HG03196 (cell line): ENCODE data around the gene BLCAP.
"Not testable (repeated sequence)": the region's sequence is repeated elsewhere in the genome, so short reads cannot be mapped to it uniquely, and the experiment has no call there.

ENCODE experiments used
- ATAC-seq: cut with Tn5 transposase; IDR thresholded peaks from one replicate; pipeline ENCODE4 v1.9.1; 2021; ENCODE audit not compliant: unreplicated experiment

Gene BLCAP

DNA sequence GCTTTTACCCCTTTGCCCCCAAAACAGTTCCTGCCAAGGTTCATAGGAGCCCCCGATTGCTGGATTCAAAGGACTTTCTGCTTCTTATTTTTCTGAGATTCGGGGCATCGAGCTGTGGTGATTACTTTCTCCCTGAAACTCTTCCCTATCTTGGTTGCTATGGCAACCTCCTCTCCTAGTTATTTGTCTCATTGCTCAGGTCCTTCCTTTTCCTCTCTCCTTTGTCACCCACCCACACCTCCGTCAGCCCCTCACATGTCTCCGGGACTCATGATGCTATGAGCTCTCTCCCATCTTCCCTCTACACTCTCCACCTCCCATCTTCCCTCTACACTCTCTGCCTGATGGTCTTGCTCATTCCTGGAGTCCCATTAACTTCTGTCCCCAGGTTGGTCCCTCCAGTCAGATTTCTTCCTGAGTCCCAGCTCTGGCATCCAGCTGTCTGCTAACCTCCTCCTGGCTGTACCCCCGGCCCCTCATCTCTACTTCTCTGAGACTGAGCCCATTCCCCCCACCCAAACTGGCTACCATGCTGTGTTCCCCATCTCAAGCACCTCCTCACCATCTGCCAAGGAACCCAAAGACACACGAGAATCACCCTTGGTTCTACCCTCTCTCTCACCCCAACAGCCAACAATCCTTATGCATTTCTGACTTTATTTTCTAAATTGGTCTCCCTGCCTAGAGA is 36.9 kb downstream of the BLCAP start:
- no peak for ATAC-seq

DNA sequence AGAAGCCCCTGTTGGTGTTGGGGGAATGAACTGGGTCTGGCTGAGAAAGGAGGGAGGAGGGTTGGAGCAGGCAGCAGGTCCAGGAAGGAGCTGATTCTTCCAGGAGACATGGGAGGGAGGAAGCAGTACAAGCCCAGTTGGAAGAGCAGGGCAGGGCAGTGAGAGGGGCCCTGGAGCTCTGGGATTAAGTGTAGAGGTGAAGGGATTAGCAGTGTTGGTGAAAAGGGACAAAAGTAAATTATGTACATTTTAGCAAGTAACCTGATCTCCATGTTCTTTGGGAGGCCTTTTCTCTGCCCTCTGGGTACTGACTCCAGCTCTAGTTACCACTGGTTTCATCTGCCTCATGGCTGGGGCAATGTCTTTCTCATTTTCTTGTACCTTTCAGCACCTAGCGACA is 41.5 kb downstream of the BLCAP start:
- not testable (repeated sequence) for ATAC-seq

GRCh38 chr20:37484331-37484730 is 43.3 kb downstream of the BLCAP start:
- ATAC-seq = no peak

- no peak for ATAC-seq
Observed at GRCh38 chr20:37481610-37482009, 46.1 kb downstream of the BLCAP start.

GRCh38 chr20:37480919-37481318 is 46.8 kb downstream of the BLCAP start:
- no peak for ATAC-seq

- no peak for ATAC-seq
Observed at GRCh38 chr20:37479925-37480691, 47.6 kb downstream of the BLCAP start.

GRCh38 chr20:37479266-37479665 is 48.4 kb downstream of the BLCAP start:
- ATAC-seq = no peak

GRCh38 chr20:37477041-37477440 is 50.6 kb downstream of the BLCAP start:
- no peak for ATAC-seq

- no peak for ATAC-seq
Observed at GRCh38 chr20:37475252-37475651, 52.4 kb downstream of the BLCAP start.

DNA sequence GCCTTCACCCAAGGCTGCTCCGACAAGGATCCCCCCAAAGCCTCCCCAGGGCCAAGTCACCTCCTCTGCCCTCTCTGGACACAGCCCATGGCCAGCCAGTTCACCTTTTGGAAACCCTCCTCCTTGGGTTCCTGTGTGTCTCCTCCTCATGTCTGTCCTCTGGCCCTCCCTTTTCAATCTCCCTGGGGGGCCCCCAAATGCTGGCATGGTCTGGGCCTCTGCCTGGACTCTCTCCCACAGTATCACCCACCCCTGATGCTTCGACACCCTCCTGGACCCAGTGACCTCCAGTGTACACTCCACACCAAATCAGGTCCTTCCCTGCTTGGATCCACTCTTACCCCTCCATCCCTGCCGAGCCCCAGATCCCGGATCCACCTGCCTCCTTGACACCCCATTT is 53.3 kb downstream of the BLCAP start:
- no peak for ATAC-seq

DNA sequence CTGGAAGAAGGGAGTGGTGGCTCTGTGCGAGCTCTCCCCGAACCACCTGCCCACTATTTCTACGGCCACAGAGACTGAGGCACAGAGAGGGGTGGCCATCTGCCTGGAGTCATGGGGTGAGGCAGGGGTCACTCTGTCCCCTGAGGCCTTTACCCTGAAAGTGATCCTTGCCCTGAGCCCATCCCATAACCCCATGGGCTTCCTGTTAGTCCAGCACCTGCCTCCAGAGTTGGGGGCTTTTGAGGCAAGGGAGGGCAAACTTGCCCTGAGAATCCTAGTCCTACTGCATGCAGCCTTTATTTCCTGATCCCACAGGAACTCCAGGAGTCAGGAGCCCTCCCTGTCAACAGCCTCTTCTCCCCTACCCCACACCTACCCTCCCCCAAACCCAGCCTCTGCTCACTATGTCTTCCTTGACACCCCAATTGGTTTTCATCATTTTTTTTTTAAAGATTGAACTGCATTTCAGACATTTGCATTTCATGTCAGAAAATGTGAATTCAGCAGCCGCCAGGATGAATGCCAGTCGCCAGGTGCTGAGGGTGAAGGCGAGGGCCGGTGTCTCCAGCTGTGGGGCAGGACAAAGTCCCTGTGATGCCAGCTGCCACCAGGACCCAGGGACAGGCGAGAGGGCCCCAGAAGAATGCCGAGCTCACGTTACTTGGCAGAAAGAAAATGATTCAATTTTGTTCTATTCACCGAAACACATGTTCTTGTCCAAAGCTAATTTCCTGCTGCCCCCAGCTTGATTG is 54.3 kb downstream of the BLCAP start:
- ATAC-seq = no peak

- ATAC-seq = not testable (repeated sequence)
Observed at GRCh38 chr20:37472435-37472834, 55.2 kb downstream of the BLCAP start.

GRCh38 chr20:37471741-37472235 is 55.9 kb downstream of the BLCAP start:
- ATAC-seq = no peak

GRCh38 chr20:37470190-37470589 is 57.5 kb downstream of the BLCAP start:
- not testable (repeated sequence) for ATAC-seq

DNA sequence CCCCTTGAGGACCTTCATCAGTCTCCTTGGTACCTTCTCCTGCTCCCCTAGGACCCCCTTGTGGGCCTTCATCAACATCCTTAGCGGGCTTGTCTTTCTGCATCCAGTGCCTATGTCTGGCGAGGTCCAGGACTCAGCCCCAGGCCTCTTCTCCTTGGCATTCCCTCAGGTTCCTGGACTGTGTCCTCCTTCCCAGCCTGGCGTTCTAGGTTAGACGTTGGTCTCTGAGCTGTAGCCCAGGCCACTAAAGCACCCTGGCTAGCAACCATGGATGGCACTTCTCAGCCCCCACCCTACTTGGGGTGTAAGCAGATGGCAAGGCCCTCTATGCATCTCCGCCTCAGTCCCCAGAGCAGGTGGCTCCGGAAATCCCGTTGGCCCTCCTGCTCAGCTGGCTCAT is 58.1 kb downstream of the BLCAP start:
- ATAC-seq = no peak

GRCh38 chr20:37468886-37469285 is 58.8 kb downstream of the BLCAP start:
- ATAC-seq = no peak
